IPS DF 6.9 (cell line): ENCODE measurements around the gene DYRK3.

Experiments used
- DNase-seq: peaks from one replicate; pipeline ENCODE4 v3.0.0-alpha.2; 2013; ENCODE audit warnings: low read depth, low spot score
- H3K27ac ChIP-seq: one replicate; pipeline ENCODE4 v1.5.1; 2013; ENCODE audit warnings: low read length, control low read depth
- H3K27me3 ChIP-seq: 2 replicates; pipeline ENCODE4 v1.6.1; 2013; ENCODE audit warnings: mild to moderate bottlenecking, low read length; ENCODE audit not compliant: control insufficient read depth, insufficient read depth
- H3K36me3 ChIP-seq: 2 replicates; pipeline ENCODE4 v1.6.1; 2013; ENCODE audit warnings: low read length; ENCODE audit not compliant: control insufficient read depth, insufficient read depth
- H3K4me1 ChIP-seq: 2 replicates; pipeline ENCODE4 v1.6.1; 2013; ENCODE audit warnings: low read length; ENCODE audit not compliant: control insufficient read depth, insufficient read depth
- H3K4me3 ChIP-seq: 2 replicates; pipeline ENCODE4 v1.5.1; 2013; ENCODE audit warnings: mild to moderate bottlenecking, low read length
- H3K9me3 ChIP-seq: 2 replicates; pipeline ENCODE4 v1.6.1; 2013; ENCODE audit warnings: low read length, inconsistent platforms; ENCODE audit not compliant: control insufficient read depth, insufficient read depth
- WGBS: extraction: QIAGEN DNeasy Blood & Tissue Kit; methylation state at CpG from one replicate; pipeline ENCODE4 v1.1.7; 2013; ENCODE audit warnings: mixed read lengths, missing lambda C conversion rate; ENCODE audit not compliant: insufficient read length, insufficient coverage; 5-methylcytosine and 5-hydroxymethylcytosine counted together

Gene DYRK3

GRCh38 chr1:206668874-206669410 is 33.6 kb downstream of the DYRK3 start:
- WGBS, result no CpG with 5 or more reads among the region's 6 CpGs
- no peaks in the 10 kb centered on the region for H3K4me1 ChIP-seq
- no peaks in the 10 kb centered on the region for H3K36me3 ChIP-seq
- no peaks in the 10 kb centered on the region; the same call in 1 of the 2 replicates for H3K27me3 ChIP-seq
- H3K9me3 ChIP-seq, result no peaks in the 10 kb centered on the region
- no peak for DNase-seq
- H3K27ac ChIP-seq, result no peak overlapping the region
- no peak overlapping the region for H3K4me3 ChIP-seq

GRCh38 chr1:206672011-206672688 is 36.8 kb downstream of the DYRK3 start:
- Histone ChIP-seq H3K4me1 (no peaks in the 10 kb centered on the region), H3K9me3 (no peaks in the 10 kb centered on the region), H3K27ac (no peak overlapping the region), H3K4me3 (no peak overlapping the region), H3K36me3 (no peaks in the 10 kb centered on the region), H3K27me3 (no peaks in the 10 kb centered on the region)
- no CpG with 5 or more reads among the region's 8 CpGs for WGBS
- DNase-seq, result no peak

- H3K36me3 ChIP-seq, result no peaks in the 10 kb centered on the region
- no peak overlapping the region for H3K27ac ChIP-seq
- H3K4me3 ChIP-seq, result no peak overlapping the region
- no CpG with 5 or more reads among the region's 6 CpGs for WGBS
- no peaks in the 10 kb centered on the region for H3K27me3 ChIP-seq
- no peak for DNase-seq
- H3K9me3 ChIP-seq, result no peaks in the 10 kb centered on the region
- H3K4me1 ChIP-seq, result no peaks in the 10 kb centered on the region
Measured at GRCh38 chr1:206672844-206673758, 37.8 kb downstream of the DYRK3 start.

- Histone ChIP-seq H3K4me1 (no peaks in the 10 kb centered on the region), H3K4me3 (no peak overlapping the region), H3K9me3 (no peaks in the 10 kb centered on the region), H3K27ac (no peak overlapping the region), H3K36me3 (no peaks in the 10 kb centered on the region), H3K27me3 (no peaks in the 10 kb centered on the region)
- no CpG with 5 or more reads among the region's 3 CpGs for WGBS
- DNase-seq, result no peak
Measured at GRCh38 chr1:206674236-206674635, 38.9 kb downstream of the DYRK3 start.

- DNase-seq, result no peak
- no CpG with 5 or more reads among the region's 1 CpG for WGBS
Measured at GRCh38 chr1:206674745-206675175, 39.4 kb downstream of the DYRK3 start.

GRCh38 chr1:206676499-206676898 is 41.2 kb downstream of the DYRK3 start:
- Histone ChIP-seq H3K4me3 (no peak overlapping the region), H3K27ac (no peak overlapping the region), H3K4me1 (no peaks in the 10 kb centered on the region), H3K27me3 (no peaks in the 10 kb centered on the region), H3K36me3 (no peaks in the 10 kb centered on the region), H3K9me3 (no peaks in the 10 kb centered on the region)
- DNase-seq, result no peak
- no CpG with 5 or more reads among the region's 2 CpGs for WGBS

More at GRCh38 chr1:206674745-206675175, 39.4 kb downstream of the DYRK3 start:
- no peaks in the 10 kb centered on the region for H3K36me3 ChIP-seq
- H3K4me1 ChIP-seq, result no peaks in the 10 kb centered on the region
- no peak overlapping the region for H3K27ac ChIP-seq
- no peaks in the 10 kb centered on the region for H3K27me3 ChIP-seq
- no peak overlapping the region for H3K4me3 ChIP-seq
- H3K9me3 ChIP-seq, result no peaks in the 10 kb centered on the region

- Histone ChIP-seq H3K4me1 (no peaks in the 10 kb centered on the region), H3K9me3 (no peaks in the 10 kb centered on the region), H3K27me3 (peaks cover 9% of the 10 kb centered on the region; the same call in 1 of the 2 replicates), H3K27ac (no peak overlapping the region), H3K36me3 (no peaks in the 10 kb centered on the region), H3K4me3 (no peak overlapping the region)
- no CpG with 5 or more reads among the region's 3 CpGs for WGBS
- DNase-seq, result no peak
Measured at GRCh38 chr1:206678490-206678889, 43.2 kb downstream of the DYRK3 start.

- H3K27me3 ChIP-seq, result peaks cover 16% of the 10 kb centered on the region
- no peak overlapping the region for H3K4me3 ChIP-seq
- H3K9me3 ChIP-seq, result no peaks in the 10 kb centered on the region
- no CpG with 5 or more reads among the region's 5 CpGs for WGBS
- no peak for DNase-seq
- no peaks in the 10 kb centered on the region for H3K36me3 ChIP-seq
- no peak overlapping the region for H3K27ac ChIP-seq
- H3K4me1 ChIP-seq, result no peaks in the 10 kb centered on the region
Measured at GRCh38 chr1:206679738-206680211, 44.4 kb downstream of the DYRK3 start.

- Histone ChIP-seq H3K4me1 (no peaks in the 10 kb centered on the region), H3K9me3 (no peaks in the 10 kb centered on the region), H3K27me3 (peaks cover 16% of the 10 kb centered on the region), H3K27ac (no peak overlapping the region), H3K4me3 (no peak overlapping the region), H3K36me3 (no peaks in the 10 kb centered on the region)
- WGBS, result no CpG with 5 or more reads among the region's 4 CpGs
- no peak for DNase-seq
Measured at GRCh38 chr1:206680279-206680678, 44.9 kb downstream of the DYRK3 start.

- WGBS, result no CpG with 5 or more reads among the region's 2 CpGs
- no peaks in the 10 kb centered on the region for H3K4me1 ChIP-seq
Measured at GRCh38 chr1:206681359-206681758, 46.0 kb downstream of the DYRK3 start.

More at GRCh38 chr1:206681359-206681758, 46.0 kb downstream of the DYRK3 start:
- Histone ChIP-seq H3K27ac (no peak overlapping the region), H3K4me3 (no peak overlapping the region), H3K36me3 (no peaks in the 10 kb centered on the region), H3K27me3 (peaks cover 19% of the 10 kb centered on the region), H3K9me3 (no peaks in the 10 kb centered on the region)
- no peak for DNase-seq
